PC-9 (cell line): ENCODE data around the gene DOCK4. TPM values are rescaled to one million over a fixed set of nuclear protein-coding genes. Genes with fewer than 3 reads are reported as not detected.

Source experiments
- BruUV-seq: library from RNA; stranded (reverse); fragments of 400-500 nt; replicated peaks from 2 replicates; lab custom pipeline; 2021; lab: Mats Ljungman, UMichigan
- CTCF ChIA-PET: fragments of 300-600 bp; sonication (Branson Sonifier 250); formaldehyde crosslinking; loops from one replicate; lab custom pipeline; 2022; ENCODE audit warnings: antibody characterized with exemption; lab: Charles Lee
- POLR2A ChIA-PET: fragments of 300-600 bp; sonication (Branson Sonifier 250); formaldehyde crosslinking; loops from one replicate; lab custom pipeline; 2022; ENCODE audit warnings: antibody characterized with exemption; ENCODE audit not compliant: unreplicated experiment; lab: Charles Lee
- DNase-seq, 2 experiments: peaks; one replicate each; pipeline versions ENCODE4 v3.0.0 to v3.0.0-alpha.2; 2015 to 2022; ENCODE audit warnings: mixed read lengths in 1 of 2
- H2AFZ ChIP-seq: fragments of 200-600 bp; sonication (generic); 2 replicates; pipeline ENCODE4 v1.8.1; 2017; ENCODE audit warnings: antibody characterized with exemption
- H3F3A ChIP-seq: fragments of 200-600 bp; sonication (generic); 2 replicates; pipeline ENCODE4 v1.8.1; 2017; ENCODE audit warnings: antibody characterized with exemption, mild to moderate bottlenecking, low read depth; ENCODE audit not compliant: insufficient read depth
- H3K27ac ChIP-seq: fragments of 200-600 bp; sonication (generic); 2 replicates; pipeline ENCODE4 v1.6.1; 2016; ENCODE audit warnings: mixed run types
- H3K27me3 ChIP-seq: fragments of 200-600 bp; sonication (generic); 2 replicates; pipeline ENCODE4 v1.6.1; 2016; ENCODE audit warnings: low read depth, mixed run types; ENCODE audit not compliant: insufficient read depth
- H3K36me3 ChIP-seq: fragments of 200-600 bp; sonication (generic); 2 replicates; pipeline ENCODE4 v1.6.1; 2016; ENCODE audit warnings: low read depth, mixed run types
- H3K4me1 ChIP-seq: fragments of 200-600 bp; sonication (generic); replicated peaks from 2 replicates; pipeline ENCODE4 v1.6.1; 2016; ENCODE audit warnings: mixed run types; ENCODE audit not compliant: insufficient read depth
- H3K4me2 ChIP-seq: fragments of 200-600 bp; sonication (generic); 2 replicates; pipeline ENCODE4 v1.6.1; 2017; ENCODE audit warnings: mixed run types
- H3K4me3 ChIP-seq: fragments of 200-600 bp; sonication (generic); 2 replicates; pipeline ENCODE4 v1.6.1; 2016; ENCODE audit warnings: mixed run types
- H3K79me2 ChIP-seq: fragments of 200-600 bp; sonication (generic); 2 replicates; pipeline ENCODE4 v1.6.1; 2017; ENCODE audit warnings: low read depth, mixed run types
- H3K9me2 ChIP-seq: fragments of 200-600 bp; sonication (generic); 2 replicates; pipeline ENCODE4 v1.8.1; 2017; ENCODE audit warnings: mild to moderate bottlenecking; ENCODE audit not compliant: insufficient read depth
- H3K9me3 ChIP-seq: fragments of 200-600 bp; sonication (generic); 2 replicates; pipeline ENCODE4 v1.8.1; 2016; ENCODE audit warnings: low read depth; ENCODE audit not compliant: insufficient read depth
- H4K20me1 ChIP-seq: fragments of 200-600 bp; sonication (generic); 2 replicates; pipeline ENCODE4 v1.8.1; 2017; ENCODE audit not compliant: insufficient read depth
- EZH2 ChIP-seq: fragments of 200-600 bp; sonication (generic); IDR thresholded peaks from 2 replicates; pipeline ENCODE4 v1.8.0; 2017; ENCODE audit warnings: antibody characterized with exemption, low read depth
- intact Hi-C: fragments of 100-400 bp; cut with micrococcal nuclease; formaldehyde crosslinking; loops from one replicate; pipeline ENCODE4 v1.10.0; 2022; ENCODE audit not compliant: unreplicated experiment
- total RNA-seq: library from RNA; stranded (reverse); gene quantifications from 2 replicates; pipeline ENCODE4 v1.2.3, GENCODE V29; 2021
- TF ChIP-seq, protein P1 (sequence below): fragments of 200-600 bp; sonication (generic); conservative IDR thresholded peaks from 2 replicates; pipeline ENCODE4 v1.6.1; 2017; ENCODE audit warnings: mixed run types, antibody characterized with exemption, mild to moderate bottlenecking, moderate library complexity

DOCK4 gene
- total RNA-seq, 1 experiment from 2014 or later = 0.98 TPM

DNA sequence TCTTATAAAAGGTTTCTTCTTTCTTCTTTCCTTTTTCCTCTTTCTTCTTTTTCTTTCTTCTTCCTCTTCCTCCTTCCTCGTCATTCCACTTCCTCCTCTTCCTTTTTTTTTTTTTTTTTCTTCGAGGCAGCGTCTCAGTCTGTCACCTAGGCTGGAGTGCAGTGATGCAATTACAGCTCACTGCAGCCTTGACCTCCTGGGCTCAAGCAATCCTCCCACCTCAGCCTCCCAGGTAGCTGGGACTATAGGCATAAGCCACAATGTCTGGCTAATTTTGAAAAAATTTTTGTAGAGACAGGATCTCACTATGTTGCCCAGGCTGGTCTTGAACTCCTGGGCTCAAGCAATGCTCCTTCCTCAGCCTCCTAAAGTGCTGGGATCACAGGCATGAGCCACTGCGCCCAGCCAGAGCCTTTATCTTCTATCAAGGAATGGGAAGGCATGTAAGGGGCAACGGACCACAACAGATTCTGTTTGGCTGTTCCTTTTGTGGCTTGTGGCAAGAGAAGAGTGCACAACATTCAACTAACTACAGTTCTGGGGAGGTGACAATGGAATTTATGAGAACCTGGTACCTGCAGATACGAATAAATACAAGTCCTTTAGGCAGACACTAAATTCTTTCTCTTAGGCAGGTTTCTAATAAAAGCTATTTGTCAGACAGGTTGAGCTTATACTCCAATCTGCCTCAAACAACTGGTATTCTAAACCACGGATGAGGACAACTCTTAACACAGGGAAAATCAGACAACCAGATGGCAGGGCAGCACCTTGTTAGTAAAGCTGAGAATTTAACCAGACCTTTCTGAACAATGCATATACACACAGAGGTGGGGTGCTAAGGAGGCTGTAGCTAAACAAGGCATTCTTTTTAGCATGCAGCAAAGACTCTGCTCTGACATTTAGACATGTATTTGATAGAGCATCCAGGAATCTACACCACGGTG, 100.3 kb downstream of the DOCK4 start:
- H3K36me3 ChIP-seq = no peaks in the 10 kb centered on the region
- H3K27me3 ChIP-seq = no peaks in the 10 kb centered on the region
- no peak overlapping the region for H2AFZ ChIP-seq
- no peaks in the 10 kb centered on the region for H3K9me2 ChIP-seq
- ChIA-PET CTCF (no interaction called here), POLR2A (no interaction called here)
- no peak for DNase-seq
- BruUV-seq = no TSS peak
- H3K27ac ChIP-seq = no peak overlapping the region
- H3K79me2 ChIP-seq = no peaks in the 10 kb centered on the region
- H4K20me1 ChIP-seq = no peaks in the 10 kb centered on the region
- no peaks in the 10 kb centered on the region for H3F3A ChIP-seq
- intact Hi-C loops = no loop called here
- H3K9me3 ChIP-seq = no peaks in the 10 kb centered on the region
- H3K4me2 ChIP-seq = no peak overlapping the region
- TF ChIP-seq, protein P1, sequence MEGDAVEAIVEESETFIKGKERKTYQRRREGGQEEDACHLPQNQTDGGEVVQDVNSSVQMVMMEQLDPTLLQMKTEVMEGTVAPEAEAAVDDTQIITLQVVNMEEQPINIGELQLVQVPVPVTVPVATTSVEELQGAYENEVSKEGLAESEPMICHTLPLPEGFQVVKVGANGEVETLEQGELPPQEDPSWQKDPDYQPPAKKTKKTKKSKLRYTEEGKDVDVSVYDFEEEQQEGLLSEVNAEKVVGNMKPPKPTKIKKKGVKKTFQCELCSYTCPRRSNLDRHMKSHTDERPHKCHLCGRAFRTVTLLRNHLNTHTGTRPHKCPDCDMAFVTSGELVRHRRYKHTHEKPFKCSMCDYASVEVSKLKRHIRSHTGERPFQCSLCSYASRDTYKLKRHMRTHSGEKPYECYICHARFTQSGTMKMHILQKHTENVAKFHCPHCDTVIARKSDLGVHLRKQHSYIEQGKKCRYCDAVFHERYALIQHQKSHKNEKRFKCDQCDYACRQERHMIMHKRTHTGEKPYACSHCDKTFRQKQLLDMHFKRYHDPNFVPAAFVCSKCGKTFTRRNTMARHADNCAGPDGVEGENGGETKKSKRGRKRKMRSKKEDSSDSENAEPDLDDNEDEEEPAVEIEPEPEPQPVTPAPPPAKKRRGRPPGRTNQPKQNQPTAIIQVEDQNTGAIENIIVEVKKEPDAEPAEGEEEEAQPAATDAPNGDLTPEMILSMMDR = no peak
- no peak for TF ChIP-seq EZH2
- no peaks in the 10 kb centered on the region for H3K4me1 ChIP-seq
- H3K4me3 ChIP-seq = no peak overlapping the region

DNA sequence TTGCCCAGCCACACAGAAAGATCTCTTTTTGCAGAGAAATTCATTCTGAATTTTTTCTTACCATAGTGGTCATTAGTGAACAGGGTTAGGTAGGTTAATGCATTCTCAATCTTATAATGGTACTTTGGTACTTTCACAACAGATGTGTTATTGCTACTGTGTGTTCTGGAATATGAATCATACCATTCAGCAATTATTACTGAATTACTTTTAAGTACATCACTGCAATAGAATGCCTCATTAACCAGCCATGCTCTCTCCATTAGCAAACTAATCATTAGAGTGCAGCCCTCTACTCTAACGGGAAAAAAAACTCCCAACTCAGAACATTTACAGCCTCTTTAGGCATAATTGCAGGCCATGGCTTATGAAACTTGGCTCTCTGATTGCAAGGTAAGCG, 102.1 kb downstream of the DOCK4 start:
- no TSS peak for BruUV-seq
- no peak overlapping the region for H3K27ac ChIP-seq
- H3K79me2 ChIP-seq = no peaks in the 10 kb centered on the region
- no peaks in the 10 kb centered on the region for H3K27me3 ChIP-seq
- H3K4me1 ChIP-seq = no peaks in the 10 kb centered on the region
- H3K36me3 ChIP-seq = no peaks in the 10 kb centered on the region
- H4K20me1 ChIP-seq = no peaks in the 10 kb centered on the region
- TF ChIP-seq, protein P1 = no peak
- TF ChIP-seq EZH2 = no peak
- no peak overlapping the region for H3K4me2 ChIP-seq
- no peak for DNase-seq
- intact Hi-C loops = no loop called here
- ChIA-PET CTCF (no interaction called here), POLR2A (no interaction called here)
- no peaks in the 10 kb centered on the region for H3K9me2 ChIP-seq
- no peaks in the 10 kb centered on the region for H3F3A ChIP-seq
- no peak overlapping the region for H3K4me3 ChIP-seq
- H2AFZ ChIP-seq = no peak overlapping the region
- no peaks in the 10 kb centered on the region for H3K9me3 ChIP-seq

DNA sequence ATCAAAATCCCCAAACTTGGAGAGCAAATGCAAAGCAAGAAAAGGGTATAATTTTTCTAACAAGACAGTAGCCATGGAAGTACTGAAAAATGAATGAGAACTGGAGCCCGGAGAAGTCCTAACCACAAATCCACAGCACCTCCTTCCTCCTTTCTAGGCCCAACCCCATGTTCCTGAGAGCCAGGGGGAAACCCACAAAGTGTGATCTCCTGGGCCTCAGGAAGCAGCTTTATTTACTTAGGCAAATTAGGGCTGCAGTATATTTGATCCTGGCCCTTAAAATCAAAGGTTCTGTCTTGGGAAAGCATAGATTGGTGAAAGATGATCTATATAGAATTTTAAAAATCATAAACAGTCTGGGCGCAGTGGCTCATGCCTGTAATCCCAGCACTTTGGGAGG, 103.0 kb downstream of the DOCK4 start:
- CTCF ChIA-PET = no interaction called here
- intact Hi-C loops = no loop called here

More for the DNA sequence above, 103.0 kb downstream of the DOCK4 start:
- Histone ChIP-seq H3K27ac (no peak overlapping the region), H3F3A (no peaks in the 10 kb centered on the region), H3K27me3 (no peaks in the 10 kb centered on the region), H3K9me3 (no peaks in the 10 kb centered on the region), H3K4me1 (no peaks in the 10 kb centered on the region), H3K4me2 (no peak overlapping the region), H3K4me3 (no peak overlapping the region), H2AFZ (0 out of 2 replicates have a peak overlapping the region, but pooled peaks have one; percentile 33), H3K79me2 (no peaks in the 10 kb centered on the region), H3K36me3 (no peaks in the 10 kb centered on the region), H4K20me1 (no peaks in the 10 kb centered on the region), H3K9me2 (no peaks in the 10 kb centered on the region)
- no peak for DNase-seq
- BruUV-seq = no TSS peak
- POLR2A ChIA-PET = no interaction called here
- TF ChIP-seq EZH2 = no peak
- TF ChIP-seq, protein P1 = no peak
